Peyer's patch (tissue), 4 donors: ENCODE data around the gene TARS1. TPM values are rescaled to one million over a fixed set of nuclear protein-coding genes. Genes with fewer than 3 reads are reported as not detected.

Source experiments
- DNase-seq, 3 donors: peaks; one replicate each; pipeline ENCODE4 v3.0.0-alpha.2; 2017 to 2019
- H3K27ac ChIP-seq, 4 donors: fragments of 200-600 bp; sonication (generic); one replicate each; pipeline ENCODE4 v1.5.1; 2016 to 2019
- H3K27me3 ChIP-seq, 2 donors: fragments of 200-600 bp; sonication (generic); one replicate each; pipeline ENCODE4 v1.5.1; 2019
- H3K36me3 ChIP-seq, 3 donors: fragments of 200-600 bp; sonication (generic); one replicate each; pipeline ENCODE4 v1.5.1; 2016 to 2019
- H3K4me1 ChIP-seq, 4 donors: fragments of 200-600 bp; sonication (generic); one replicate each; pipeline ENCODE4 v1.5.1; 2016 to 2019
- H3K4me3 ChIP-seq, 4 donors: fragments of 200-600 bp; sonication (generic); 1 replicate in 3 of 4; 2 replicates in 1 of 4; pipeline ENCODE4 v1.5.1; 2016 to 2019; ENCODE audit warnings: mild to moderate bottlenecking in 1 of 4
- H3K9me3 ChIP-seq, 4 donors: fragments of 200-600 bp; sonication (generic); one replicate each; pipeline ENCODE4 v1.5.1; 2016 to 2019; ENCODE audit warnings: mild to moderate bottlenecking in 1 of 4
- POLR2A ChIP-seq, 2 donors: fragments of 450-650 bp; IDR thresholded peaks; one replicate each; pipeline ENCODE4 v1.5.1; 2017; ENCODE audit warnings: antibody characterized with exemption in 2 of 2, mild to moderate bottlenecking in 2 of 2, moderate library complexity in 2 of 2
- total RNA-seq, 4 donors: library from RNA; depleted of rRNA; stranded (reverse); fragments of >200 nt; gene quantifications; one replicate each; pipeline ENCODE4 v1.1.0, GENCODE V29; 2016
- TF ChIP-seq, protein P1 (sequence below), 6 experiments: fragments of 450-650 bp in 4 of 6; fragments of 200-600 bp in 2 of 6; sonication (generic) in 1 of 6; IDR thresholded peaks; one replicate each; pipeline ENCODE4 v1.5.1; 2017 to 2019; ENCODE audit warnings: antibody characterized with exemption in 6 of 6, mild to moderate bottlenecking in 3 of 6, moderate library complexity in 1 of 6

The TARS1 gene
- total RNA-seq, 4 donors from 2014 or later, result 29.7 to 123 (median 66.6) TPM

GRCh38 chr5:33444542-33444941 lies 3.8 kb downstream of the TARS1 start:
- peaks cover 0 to 37% (median 0%) of the 10 kb centered on the region in 3 donors for H3K36me3 ChIP-seq
- H3K27ac ChIP-seq, result no peak overlapping the region
- no peaks in the 10 kb centered on the region for H3K9me3 ChIP-seq
- H3K4me3 ChIP-seq, result no peak overlapping the region
- peaks cover 0 to 22% (median 4%) of the 10 kb centered on the region in 4 donors for H3K4me1 ChIP-seq
- DNase-seq, result no peak
- no peaks in the 10 kb centered on the region for H3K27me3 ChIP-seq
- TF ChIP-seq, protein P1, sequence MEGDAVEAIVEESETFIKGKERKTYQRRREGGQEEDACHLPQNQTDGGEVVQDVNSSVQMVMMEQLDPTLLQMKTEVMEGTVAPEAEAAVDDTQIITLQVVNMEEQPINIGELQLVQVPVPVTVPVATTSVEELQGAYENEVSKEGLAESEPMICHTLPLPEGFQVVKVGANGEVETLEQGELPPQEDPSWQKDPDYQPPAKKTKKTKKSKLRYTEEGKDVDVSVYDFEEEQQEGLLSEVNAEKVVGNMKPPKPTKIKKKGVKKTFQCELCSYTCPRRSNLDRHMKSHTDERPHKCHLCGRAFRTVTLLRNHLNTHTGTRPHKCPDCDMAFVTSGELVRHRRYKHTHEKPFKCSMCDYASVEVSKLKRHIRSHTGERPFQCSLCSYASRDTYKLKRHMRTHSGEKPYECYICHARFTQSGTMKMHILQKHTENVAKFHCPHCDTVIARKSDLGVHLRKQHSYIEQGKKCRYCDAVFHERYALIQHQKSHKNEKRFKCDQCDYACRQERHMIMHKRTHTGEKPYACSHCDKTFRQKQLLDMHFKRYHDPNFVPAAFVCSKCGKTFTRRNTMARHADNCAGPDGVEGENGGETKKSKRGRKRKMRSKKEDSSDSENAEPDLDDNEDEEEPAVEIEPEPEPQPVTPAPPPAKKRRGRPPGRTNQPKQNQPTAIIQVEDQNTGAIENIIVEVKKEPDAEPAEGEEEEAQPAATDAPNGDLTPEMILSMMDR (IDR thresholded peaks at IDR 0.05), result no peak
- no peak for TF ChIP-seq POLR2A (IDR thresholded peaks at IDR 0.05)

- no peaks in the 10 kb centered on the region for H3K9me3 ChIP-seq
- no peak overlapping the region for H3K4me3 ChIP-seq
- no peak overlapping the region for H3K27ac ChIP-seq
- H3K4me1 ChIP-seq, result peaks cover 0 to 19% (median 4%) of the 10 kb centered on the region in 4 donors
- no peak for DNase-seq
- no peaks in the 10 kb centered on the region for H3K27me3 ChIP-seq
- H3K36me3 ChIP-seq, result peaks cover 0 to 49% (median 0%) of the 10 kb centered on the region in 3 donors
- TF ChIP-seq POLR2A (IDR thresholded peaks at IDR 0.05), result no peak
- TF ChIP-seq, protein P1 (IDR thresholded peaks at IDR 0.05), result no peak
These were observed 5.0 kb downstream of the TARS1 start for GRCh38 chr5:33445798-33446197.

- TF ChIP-seq, protein P1 (IDR thresholded peaks at IDR 0.05), result no peak
- no peak for TF ChIP-seq POLR2A (IDR thresholded peaks at IDR 0.05)
- Histone ChIP-seq H3K4me1 (peaks cover 0 to 5% (median 0%) of the 10 kb centered on the region in 4 donors), H3K27me3 (no peaks in the 10 kb centered on the region), H3K4me3 (no peak overlapping the region), H3K27ac (no peak overlapping the region), H3K9me3 (no peaks in the 10 kb centered on the region), H3K36me3 (peaks cover 0 to 51% (median 0%) of the 10 kb centered on the region in 3 donors)
- DNase-seq, result no peak
These were observed 7.4 kb downstream of the TARS1 start for GRCh38 chr5:33448118-33448517.

- Histone ChIP-seq H3K4me3 (no peak overlapping the region), H3K27me3 (no peaks in the 10 kb centered on the region), H3K27ac (no peak overlapping the region), H3K4me1 (no peaks in the 10 kb centered on the region), H3K36me3 (peaks cover 0 to 89% (median 0%) of the 10 kb centered on the region in 3 donors), H3K9me3 (no peaks in the 10 kb centered on the region)
- no peak for DNase-seq
- TF ChIP-seq, protein P1 (IDR thresholded peaks at IDR 0.05), result no peak
- TF ChIP-seq POLR2A (IDR thresholded peaks at IDR 0.05), result no peak
These were observed 16.4 kb downstream of the TARS1 start for GRCh38 chr5:33457126-33457525.

DNA sequence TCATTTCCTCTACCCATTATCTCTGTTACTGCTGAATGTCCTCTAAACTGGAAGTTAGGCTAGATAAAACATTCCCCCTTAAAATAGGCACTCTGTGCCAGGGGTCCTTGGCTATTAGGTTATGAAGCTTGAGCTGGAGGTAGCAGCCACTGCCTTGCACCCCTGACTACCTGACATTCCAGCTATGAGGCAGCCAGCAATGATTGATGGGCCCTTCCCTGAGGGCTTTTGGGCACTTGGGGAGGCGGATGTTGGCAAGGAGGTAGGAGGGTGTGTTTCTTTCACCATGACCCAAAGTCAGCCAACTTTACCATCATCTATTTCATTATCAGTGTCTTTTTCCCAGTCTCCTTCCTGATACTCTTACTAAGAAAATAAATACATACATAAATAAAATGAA lies 17.1 kb downstream of the TARS1 start:
- no peak overlapping the region for H3K27ac ChIP-seq
- peaks cover 0 to 96% (median 0%) of the 10 kb centered on the region in 3 donors for H3K36me3 ChIP-seq
- DNase-seq, result no peak
- no peak overlapping the region for H3K4me3 ChIP-seq
- no peaks in the 10 kb centered on the region for H3K27me3 ChIP-seq
- TF ChIP-seq POLR2A (IDR thresholded peaks at IDR 0.05), result no peak
- TF ChIP-seq, protein P1 (IDR thresholded peaks at IDR 0.05), result no peak
- H3K9me3 ChIP-seq, result no peaks in the 10 kb centered on the region
- H3K4me1 ChIP-seq, result no peaks in the 10 kb centered on the region

DNA sequence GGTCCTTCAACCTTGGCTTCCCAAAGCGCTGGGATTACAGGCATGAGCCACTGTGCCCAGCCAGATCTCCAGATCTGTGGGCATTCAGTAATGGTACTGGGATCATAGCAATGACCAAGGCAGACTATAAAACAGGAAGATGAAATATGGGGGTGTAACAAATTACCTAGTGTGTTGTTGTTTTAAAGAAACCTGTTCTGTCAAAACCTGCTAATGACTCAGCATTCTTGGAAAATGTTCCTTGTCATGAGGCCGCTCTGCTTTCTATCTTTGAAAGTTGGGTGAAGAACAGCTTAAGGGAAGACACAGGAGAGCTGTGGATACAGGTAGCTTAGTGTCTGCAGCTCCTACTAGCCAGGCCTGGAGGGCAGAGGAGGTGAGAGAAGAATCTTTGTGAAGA lies 19.4 kb downstream of the TARS1 start:
- TF ChIP-seq, protein P1 (IDR thresholded peaks at IDR 0.05), result no peak
- no peak for TF ChIP-seq POLR2A (IDR thresholded peaks at IDR 0.05)
- peaks cover under 1 to 100% (median 2%) of the 10 kb centered on the region in 3 donors for H3K36me3 ChIP-seq
- DNase-seq, result no peak

More for the DNA sequence above, 19.4 kb downstream of the TARS1 start:
- Histone ChIP-seq H3K4me3 (no peak overlapping the region), H3K27me3 (no peaks in the 10 kb centered on the region), H3K9me3 (no peaks in the 10 kb centered on the region), H3K27ac (no peak overlapping the region), H3K4me1 (no peaks in the 10 kb centered on the region)
